ENCODE measurements around the gene ERG. TPM values are rescaled to one million over a fixed set of nuclear protein-coding genes. Genes with fewer than 3 reads are reported as not detected.

Gene ERG, protein sequence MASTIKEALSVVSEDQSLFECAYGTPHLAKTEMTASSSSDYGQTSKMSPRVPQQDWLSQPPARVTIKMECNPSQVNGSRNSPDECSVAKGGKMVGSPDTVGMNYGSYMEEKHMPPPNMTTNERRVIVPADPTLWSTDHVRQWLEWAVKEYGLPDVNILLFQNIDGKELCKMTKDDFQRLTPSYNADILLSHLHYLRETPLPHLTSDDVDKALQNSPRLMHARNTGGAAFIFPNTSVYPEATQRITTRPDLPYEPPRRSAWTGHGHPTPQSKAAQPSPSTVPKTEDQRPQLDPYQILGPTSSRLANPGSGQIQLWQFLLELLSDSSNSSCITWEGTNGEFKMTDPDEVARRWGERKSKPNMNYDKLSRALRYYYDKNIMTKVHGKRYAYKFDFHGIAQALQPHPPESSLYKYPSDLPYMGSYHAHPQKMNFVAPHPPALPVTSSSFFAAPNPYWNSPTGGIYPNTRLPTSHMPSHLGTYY
- total RNA-seq = 39.3 and 145 TPM in 2 replicates

DNA sequence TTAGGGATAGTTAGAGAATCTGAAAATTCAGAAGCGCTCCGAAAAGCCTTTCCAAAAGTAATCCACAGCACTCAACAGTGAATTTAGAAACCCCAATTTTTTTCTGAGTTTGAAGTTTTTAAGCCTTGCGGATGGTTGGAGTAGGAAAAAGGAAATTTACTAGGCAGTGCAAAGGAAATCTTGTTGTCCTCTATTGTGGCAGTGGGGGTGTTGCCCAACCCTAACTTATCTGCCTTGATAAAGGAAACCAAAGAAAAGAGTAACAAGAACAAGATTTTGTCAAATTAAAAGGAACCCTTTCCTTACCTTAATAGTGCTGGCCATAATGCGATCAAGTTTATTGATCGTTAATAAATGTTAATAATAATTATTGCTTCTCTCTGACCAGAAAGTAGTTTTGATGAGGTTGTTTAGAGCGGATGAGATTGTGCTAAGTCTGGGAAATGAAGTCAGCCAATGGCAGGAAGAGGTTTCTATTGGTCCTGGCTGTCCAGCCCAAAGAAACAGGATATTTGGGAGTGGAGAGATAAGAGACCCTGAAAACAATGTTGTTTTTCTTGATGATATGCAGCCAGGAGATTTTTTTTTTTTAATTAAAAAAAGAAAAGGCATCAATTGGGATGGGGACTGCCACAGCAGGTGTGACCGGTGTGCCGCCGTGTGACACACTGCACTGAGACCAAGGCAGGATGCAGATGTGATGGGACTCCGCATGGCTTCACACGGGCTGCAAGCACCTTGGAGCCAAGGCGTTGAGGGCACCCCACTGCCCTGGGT is at the start of gene ERG:
TSS of gene ERG (minus strand) at position 421 of the 777 bp plus-strand sequence. CDS start at position 324, 97 bp downstream.

Other genes starting within 250 kb of the ERG start
- 1.1 and 1.4 TPM in 2 replicates for gene KCNJ15, start 241.5 kb downstream of the ERG start, total RNA-seq

Measured in bladder microvascular endothelial cell (primary cell).